Gastroesophageal sphincter (tissue), 3 donors: Measurements from ENCODE around the gene PSG5.
"Not testable (repeated sequence)": the region's sequence is repeated elsewhere in the genome, so short reads cannot be mapped to it uniquely, and the experiment has no call there.

Source experiments
- EP300 ChIP-seq: sonication (generic); formaldehyde crosslinking; IDR thresholded peaks from one replicate; pipeline ENCODE4 v1.6.1; 2017; ENCODE audit warnings: antibody characterized with exemption, mild to moderate bottlenecking
- POLR2AphosphoS5 ChIP-seq: sonication (generic); formaldehyde crosslinking; IDR thresholded peaks from one replicate; pipeline ENCODE4 v1.6.1; 2017; ENCODE audit warnings: antibody characterized with exemption
- TF ChIP-seq, protein P1 (sequence below), 4 experiments: fragments of 200-600 bp in 2 of 4; fragments of 450-650 bp in 2 of 4; sonication (generic) in 1 of 4; IDR thresholded peaks; one replicate each; pipeline ENCODE4 v1.5.1; 2017 to 2019; ENCODE audit warnings: antibody characterized with exemption in 4 of 4, mild to moderate bottlenecking in 2 of 4, moderate library complexity in 2 of 4

DNA sequence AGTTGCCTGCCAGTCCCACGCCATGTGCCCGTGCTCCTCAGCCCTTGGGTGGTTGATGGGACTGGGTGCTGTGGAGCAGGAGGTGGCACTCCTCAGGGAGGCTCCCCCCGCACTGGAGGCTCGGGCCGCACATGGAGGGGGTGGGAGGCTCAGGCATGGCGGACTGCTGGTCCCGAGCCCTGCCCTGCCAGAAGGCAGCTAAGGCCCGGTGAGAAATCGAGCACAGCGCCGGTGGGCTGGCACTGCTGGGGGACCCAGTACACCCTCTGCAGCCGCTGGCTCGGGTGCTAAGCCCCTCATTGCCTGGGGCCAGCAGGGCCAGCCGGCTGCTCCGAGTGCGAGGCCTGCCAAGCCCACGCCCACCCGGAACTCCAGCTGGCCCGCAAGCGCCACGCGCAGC lies 35.6 kb upstream of the PSG5 start:
- TF ChIP-seq POLR2AphosphoS5, EP300: not testable (repeated sequence)
- TF ChIP-seq, protein P1, sequence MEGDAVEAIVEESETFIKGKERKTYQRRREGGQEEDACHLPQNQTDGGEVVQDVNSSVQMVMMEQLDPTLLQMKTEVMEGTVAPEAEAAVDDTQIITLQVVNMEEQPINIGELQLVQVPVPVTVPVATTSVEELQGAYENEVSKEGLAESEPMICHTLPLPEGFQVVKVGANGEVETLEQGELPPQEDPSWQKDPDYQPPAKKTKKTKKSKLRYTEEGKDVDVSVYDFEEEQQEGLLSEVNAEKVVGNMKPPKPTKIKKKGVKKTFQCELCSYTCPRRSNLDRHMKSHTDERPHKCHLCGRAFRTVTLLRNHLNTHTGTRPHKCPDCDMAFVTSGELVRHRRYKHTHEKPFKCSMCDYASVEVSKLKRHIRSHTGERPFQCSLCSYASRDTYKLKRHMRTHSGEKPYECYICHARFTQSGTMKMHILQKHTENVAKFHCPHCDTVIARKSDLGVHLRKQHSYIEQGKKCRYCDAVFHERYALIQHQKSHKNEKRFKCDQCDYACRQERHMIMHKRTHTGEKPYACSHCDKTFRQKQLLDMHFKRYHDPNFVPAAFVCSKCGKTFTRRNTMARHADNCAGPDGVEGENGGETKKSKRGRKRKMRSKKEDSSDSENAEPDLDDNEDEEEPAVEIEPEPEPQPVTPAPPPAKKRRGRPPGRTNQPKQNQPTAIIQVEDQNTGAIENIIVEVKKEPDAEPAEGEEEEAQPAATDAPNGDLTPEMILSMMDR (IDR thresholded peaks at IDR 0.05): not testable (repeated sequence)
